ENCODE measurements around the gene RNF224.

- TF ChIP-seq PBX3 (IDR thresholded peaks at IDR 0.05; ENCODE audit: insufficient replicate concordance, low read depth, low read length) (no peak), EP300 (IDR thresholded peaks at IDR 0.05; ENCODE audit: borderline replicate concordance in 1 of 2, control insufficient read depth in 1 of 2, low read depth in 2 of 2, low read length in 2 of 2) (no peak), CTCF (IDR thresholded peaks at IDR 0.05 in 2 of 3, conservative IDR thresholded peaks at IDR 0.05 in 1 of 3; ENCODE audit: control insufficient read depth in 2 of 3, extremely low read depth in 1 of 3, insufficient read depth in 1 of 3, low read depth in 3 of 3, low read length in 3 of 3) (no peak), CEBPB (IDR thresholded peaks at IDR 0.05; ENCODE audit: borderline replicate concordance in 1 of 2, low read depth in 2 of 2, low read length in 2 of 2) (no peak), NBN (IDR thresholded peaks at IDR 0.05) (no peak), ESRRA (IDR thresholded peaks at IDR 0.05; ENCODE audit: low read length) (no peak), CHD2 (IDR thresholded peaks at IDR 0.05; ENCODE audit: borderline replicate concordance, low read depth, low read length) (no peak), KDM1A (IDR thresholded peaks at IDR 0.05; ENCODE audit: borderline replicate concordance) (no peak), RELB (IDR thresholded peaks at IDR 0.05; ENCODE audit: low read depth) (no peak), BCLAF1 (IDR thresholded peaks at IDR 0.05) (no peak), POLR2A (IDR thresholded peaks at IDR 0.05; ENCODE audit: low read depth, low read length) (no peak), NR2C2 (IDR thresholded peaks at IDR 0.05; ENCODE audit: borderline replicate concordance, control insufficient read depth, insufficient read length, low read depth) (no peak), ZBTB33 (IDR thresholded peaks at IDR 0.05) (no peak)
These were observed 29.0 kb upstream of the RNF224 start for GRCh38 chr9:137198051-137198901.

All from GM12878 (cell line).